IPS-18c (cell line): Measurements from ENCODE around the gene POLE.

Experiments
- H3K4me3 ChIP-seq: 2 replicates; pipeline ENCODE4 v1.7.0; 2013; ENCODE audit warnings: low read depth, mild to moderate bottlenecking, low read length, moderate library complexity; ENCODE audit not compliant: insufficient read depth
- H3K9me3 ChIP-seq: one replicate; pipeline ENCODE4 v1.6.1; 2013; ENCODE audit warnings: mild to moderate bottlenecking, low read length, moderate library complexity; ENCODE audit not compliant: control insufficient read depth, insufficient read depth

Gene POLE

GRCh38 chr12:132617135-132617701 lies 69.9 kb downstream of the POLE start:
- Histone ChIP-seq H3K9me3 (no peaks in the 10 kb centered on the region), H3K4me3 (no peak overlapping the region)

GRCh38 chr12:132615579-132616038 lies 71.5 kb downstream of the POLE start:
- H3K9me3 ChIP-seq, result no peaks in the 10 kb centered on the region

GRCh38 chr12:132614861-132615578 lies 72.1 kb downstream of the POLE start:
- no peak overlapping the region for H3K4me3 ChIP-seq
- no peaks in the 10 kb centered on the region for H3K9me3 ChIP-seq

More at GRCh38 chr12:132615579-132616038, 71.5 kb downstream of the POLE start:
- H3K4me3 ChIP-seq, result no peak overlapping the region

- H3K4me3 ChIP-seq, result no peak overlapping the region
These were observed 73.1 kb downstream of the POLE start for GRCh38 chr12:132614029-132614428.

GRCh38 chr12:132611620-132612019 lies 75.5 kb downstream of the POLE start:
- no peak overlapping the region for H3K4me3 ChIP-seq
- H3K9me3 ChIP-seq, result peaks cover 3% of the 10 kb centered on the region

More at GRCh38 chr12:132614029-132614428, 73.1 kb downstream of the POLE start:
- no peaks in the 10 kb centered on the region for H3K9me3 ChIP-seq

- Histone ChIP-seq H3K4me3 (no peak overlapping the region), H3K9me3 (peaks cover 3% of the 10 kb centered on the region)
These were observed 76.1 kb downstream of the POLE start for GRCh38 chr12:132610866-132611602.

- Histone ChIP-seq H3K4me3 (no peak within 1 kb of the TSS), H3K9me3 (peaks cover 3% of the 10 kb centered on the region)
These were observed 76.9 kb downstream of the POLE start, which contains the start of gene LRCOL1 for GRCh38 chr12:132610051-132610759. Gene LRCOL1, minus strand, starts transcription at chr12:132610582. Its CDS starts 4,331 bp downstream, at chr12:132606251.

GRCh38 chr12:132608231-132609171 lies 78.6 kb downstream of the POLE start:
- H3K9me3 ChIP-seq, result peaks cover 3% of the 10 kb centered on the region
- no peak overlapping the region for H3K4me3 ChIP-seq

GRCh38 chr12:132606927-132607326 lies 80.2 kb downstream of the POLE start:
- no peak overlapping the region for H3K4me3 ChIP-seq
- peaks cover 3% of the 10 kb centered on the region for H3K9me3 ChIP-seq

GRCh38 chr12:132606466-132606865 lies 80.7 kb downstream of the POLE start:
- Histone ChIP-seq H3K9me3 (peaks cover 3% of the 10 kb centered on the region), H3K4me3 (no peak overlapping the region)

GRCh38 chr12:132605892-132606291 lies 81.2 kb downstream of the POLE start:
- Histone ChIP-seq H3K4me3 (no peak overlapping the region), H3K9me3 (peaks cover 3% of the 10 kb centered on the region)

- peaks cover 3% of the 10 kb centered on the region for H3K9me3 ChIP-seq
- no peak overlapping the region for H3K4me3 ChIP-seq
These were observed 82.3 kb downstream of the POLE start for GRCh38 chr12:132604668-132605441.

- Histone ChIP-seq H3K4me3 (no peak overlapping the region), H3K9me3 (peaks cover 3% of the 10 kb centered on the region)
These were observed 83.0 kb downstream of the POLE start for GRCh38 chr12:132604151-132604618.

- H3K4me3 ChIP-seq, result no peak overlapping the region
These were observed 83.6 kb downstream of the POLE start for GRCh38 chr12:132603240-132604150.

More at GRCh38 chr12:132603240-132604150, 83.6 kb downstream of the POLE start:
- H3K9me3 ChIP-seq, result peaks cover 3% of the 10 kb centered on the region
